Sigmoid colon (tissue), 7 donors: ENCODE results near the gene KLHL29. TPM values are rescaled to one million over a fixed set of nuclear protein-coding genes. Genes with fewer than 3 reads are reported as not detected.

ENCODE experiments used
- DNase-seq: peaks from one replicate; pipeline ENCODE4 v3.0.0-alpha.2; 2019
- H3K27ac ChIP-seq, 4 donors: fragments of 200-600 bp; sonication (generic); one replicate each; pipeline ENCODE4 v1.5.1; 2016 to 2019; ENCODE audit warnings: mild to moderate bottlenecking in 1 of 4
- H3K27me3 ChIP-seq, 3 donors: fragments of 200-600 bp; sonication (generic); one replicate each; pipeline ENCODE4 v1.5.1; 2019; ENCODE audit warnings: mild to moderate bottlenecking in 1 of 3
- H3K36me3 ChIP-seq, 4 donors: fragments of 200-600 bp; sonication (generic); one replicate each; pipeline ENCODE4 v1.5.1; 2016 to 2019
- H3K4me1 ChIP-seq, 4 donors: fragments of 200-600 bp; sonication (generic); one replicate each; pipeline ENCODE4 v1.5.1; 2017 to 2019
- H3K4me3 ChIP-seq, 4 donors: fragments of 200-600 bp; sonication (generic); one replicate each; pipeline ENCODE4 v1.5.1; 2017 to 2019; ENCODE audit warnings: mild to moderate bottlenecking in 2 of 4, moderate library complexity in 1 of 4
- H3K9me3 ChIP-seq, 4 donors: fragments of 200-600 bp in 3 of 4; sonication (generic) in 3 of 4; one replicate each; pipeline versions ENCODE4 v1.5.1 to v1.6.1; 2013 to 2019
- EP300 ChIP-seq, 4 donors: sonication (generic); formaldehyde crosslinking; IDR thresholded peaks; one replicate each; pipeline ENCODE4 v1.6.1; 2017; ENCODE audit warnings: antibody characterized with exemption in 4 of 4
- POLR2A ChIP-seq, 2 donors: fragments of 450-650 bp; IDR thresholded peaks; one replicate each; pipeline ENCODE4 v1.6.1; 2016; ENCODE audit warnings: antibody characterized with exemption in 2 of 2, mild to moderate bottlenecking in 2 of 2, moderate library complexity in 2 of 2
- POLR2AphosphoS5 ChIP-seq, 4 donors: sonication (generic); formaldehyde crosslinking; IDR thresholded peaks; one replicate each; pipeline ENCODE4 v1.6.1; 2017; ENCODE audit warnings: antibody characterized with exemption in 4 of 4
- WGBS, 2 donors: extraction: QIAGEN DNeasy Blood & Tissue Kit; methylation state at CpG; one replicate each; pipeline ENCODE4 v1.1.7; 2013; 5-methylcytosine and 5-hydroxymethylcytosine counted together
- intact Hi-C: fragments of 100-400 bp; cut with DNase I; formaldehyde crosslinking; loops from one replicate; pipeline ENCODE4 v1.15.1; 2023
- polyA plus RNA-seq, 3 donors: library from polyadenylated mRNA; stranded (reverse); fragments of 200-250 nt; gene quantifications; one replicate each; pipeline ENCODE4 v1.2.3, GENCODE V29; 2013
- total RNA-seq, 4 donors: library from RNA; depleted of rRNA; stranded (reverse); fragments of >200 nt; gene quantifications; one replicate each; pipeline ENCODE4 v1.1.0, GENCODE V29; 2016
- TF ChIP-seq, protein P1 (sequence below), 4 experiments: fragments of 450-650 bp in 3 of 4; fragments of 200-600 bp in 1 of 4; IDR thresholded peaks; one replicate each; pipeline ENCODE4 v1.5.1; 2016 to 2019; ENCODE audit warnings: antibody characterized with exemption in 4 of 4, mild to moderate bottlenecking in 3 of 4, moderate library complexity in 2 of 4
- donor health status: healthy with polysubstance abuse.
- donor health status: Bipolar disorder and iron deficiency.
- donor health status: healthy.

KLHL29 gene
- total and polyA plus RNA-seq, 7 donors = 0.46 to 25.5 (median 6.3) TPM

- 72 to 75% methylated on average over 10 of the region's 10 CpGs for WGBS, 2 donors
- DNase-seq = no peak
Measured at GRCh38 chr2:23656597-23656973, 271.6 kb downstream of the KLHL29 start.

GRCh38 chr2:23657371-23657770 is 272.4 kb downstream of the KLHL29 start:
- Histone ChIP-seq H3K36me3 (no peaks in the 10 kb centered on the region), H3K4me3 (no peak overlapping the region), H3K4me1 (peaks cover 0 to 4% (median 2%) of the 10 kb centered on the region in 4 donors), H3K27me3 (no peaks in the 10 kb centered on the region), H3K27ac (no peak overlapping the region), H3K9me3 (no peaks in the 10 kb centered on the region)
- WGBS, 2 donors = 85 to 92% methylated on average over 1 of the region's 1 CpG
- TF ChIP-seq POLR2AphosphoS5 (IDR thresholded peaks at IDR 0.05) = no peak
- TF ChIP-seq EP300 (IDR thresholded peaks at IDR 0.05) = no peak
- TF ChIP-seq, protein P1, sequence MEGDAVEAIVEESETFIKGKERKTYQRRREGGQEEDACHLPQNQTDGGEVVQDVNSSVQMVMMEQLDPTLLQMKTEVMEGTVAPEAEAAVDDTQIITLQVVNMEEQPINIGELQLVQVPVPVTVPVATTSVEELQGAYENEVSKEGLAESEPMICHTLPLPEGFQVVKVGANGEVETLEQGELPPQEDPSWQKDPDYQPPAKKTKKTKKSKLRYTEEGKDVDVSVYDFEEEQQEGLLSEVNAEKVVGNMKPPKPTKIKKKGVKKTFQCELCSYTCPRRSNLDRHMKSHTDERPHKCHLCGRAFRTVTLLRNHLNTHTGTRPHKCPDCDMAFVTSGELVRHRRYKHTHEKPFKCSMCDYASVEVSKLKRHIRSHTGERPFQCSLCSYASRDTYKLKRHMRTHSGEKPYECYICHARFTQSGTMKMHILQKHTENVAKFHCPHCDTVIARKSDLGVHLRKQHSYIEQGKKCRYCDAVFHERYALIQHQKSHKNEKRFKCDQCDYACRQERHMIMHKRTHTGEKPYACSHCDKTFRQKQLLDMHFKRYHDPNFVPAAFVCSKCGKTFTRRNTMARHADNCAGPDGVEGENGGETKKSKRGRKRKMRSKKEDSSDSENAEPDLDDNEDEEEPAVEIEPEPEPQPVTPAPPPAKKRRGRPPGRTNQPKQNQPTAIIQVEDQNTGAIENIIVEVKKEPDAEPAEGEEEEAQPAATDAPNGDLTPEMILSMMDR (IDR thresholded peaks at IDR 0.05) = no peak
- no peak for TF ChIP-seq POLR2A (IDR thresholded peaks at IDR 0.05)
- DNase-seq = no peak
- intact Hi-C loops = no loop called here

More at GRCh38 chr2:23656597-23656973, 271.6 kb downstream of the KLHL29 start:
- no peaks in the 10 kb centered on the region for H3K27me3 ChIP-seq
- no peak overlapping the region for H3K4me3 ChIP-seq
- TF ChIP-seq EP300 (IDR thresholded peaks at IDR 0.05) = no peak
- TF ChIP-seq, protein P1 (IDR thresholded peaks at IDR 0.05) = no peak
- TF ChIP-seq POLR2AphosphoS5 (IDR thresholded peaks at IDR 0.05) = no peak
- H3K9me3 ChIP-seq = no peaks in the 10 kb centered on the region
- H3K27ac ChIP-seq = no peak overlapping the region
- intact Hi-C loops = no loop called here
- peaks cover 0 to 4% (median 2%) of the 10 kb centered on the region in 4 donors for H3K4me1 ChIP-seq
- no peaks in the 10 kb centered on the region for H3K36me3 ChIP-seq

- intact Hi-C loops = no loop called here
- H3K36me3 ChIP-seq = no peaks in the 10 kb centered on the region
- no peak overlapping the region for H3K4me3 ChIP-seq
- H3K9me3 ChIP-seq = no peaks in the 10 kb centered on the region
- no peak for DNase-seq
- no peaks in the 10 kb centered on the region for H3K27me3 ChIP-seq
- TF ChIP-seq, protein P1 (IDR thresholded peaks at IDR 0.05) = no peak
- TF ChIP-seq POLR2A (IDR thresholded peaks at IDR 0.05) (no peak), EP300 (IDR thresholded peaks at IDR 0.05) (no peak), POLR2AphosphoS5 (IDR thresholded peaks at IDR 0.05) (no peak)
- 94 to 96% methylated on average over 7 of the region's 7 CpGs for WGBS, 2 donors
- H3K27ac ChIP-seq = no peak overlapping the region
- H3K4me1 ChIP-seq = peaks cover 0 to 4% (median 3%) of the 10 kb centered on the region in 4 donors
Measured at GRCh38 chr2:23657934-23658333, 273.0 kb downstream of the KLHL29 start.

DNA sequence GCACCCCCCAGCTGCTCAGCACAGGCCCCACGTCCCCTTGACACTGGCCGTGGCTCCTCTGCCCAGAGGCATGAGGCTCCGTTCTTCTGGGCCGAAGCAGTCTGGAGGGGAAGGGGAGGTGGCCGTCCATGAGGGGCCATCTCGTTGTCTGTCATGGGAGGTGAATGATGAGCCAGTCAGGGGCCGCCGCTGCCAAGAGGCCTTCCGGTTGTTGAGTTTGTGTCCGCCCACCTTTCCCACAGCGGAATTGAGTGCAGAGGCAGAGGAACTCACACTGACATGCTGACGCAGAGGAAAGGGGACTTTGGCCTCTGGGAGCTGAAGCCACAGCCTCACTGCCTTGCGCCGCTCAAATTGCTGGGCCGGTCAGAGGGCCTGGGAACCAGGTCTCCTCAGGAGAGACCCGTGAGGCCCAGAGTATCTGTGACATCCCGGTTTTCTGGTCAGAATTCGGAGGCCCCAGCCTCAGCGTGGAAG is 273.5 kb downstream of the KLHL29 start:
- Histone ChIP-seq H3K36me3 (no peaks in the 10 kb centered on the region), H3K27me3 (no peaks in the 10 kb centered on the region), H3K27ac (no peak overlapping the region), H3K4me1 (peaks cover 0 to 10% (median 6%) of the 10 kb centered on the region in 4 donors), H3K9me3 (no peaks in the 10 kb centered on the region), H3K4me3 (no peak overlapping the region)
- no peak for DNase-seq
- WGBS, 2 donors = 51 to 64% methylated on average over 19 of the region's 19 CpGs
- no peak for TF ChIP-seq POLR2A (IDR thresholded peaks at IDR 0.05)
- TF ChIP-seq EP300 (IDR thresholded peaks at IDR 0.05) = no peak
- no peak for TF ChIP-seq POLR2AphosphoS5 (IDR thresholded peaks at IDR 0.05)
- TF ChIP-seq, protein P1 (IDR thresholded peaks at IDR 0.05) = no peak
- intact Hi-C loops = no loop called here

DNA sequence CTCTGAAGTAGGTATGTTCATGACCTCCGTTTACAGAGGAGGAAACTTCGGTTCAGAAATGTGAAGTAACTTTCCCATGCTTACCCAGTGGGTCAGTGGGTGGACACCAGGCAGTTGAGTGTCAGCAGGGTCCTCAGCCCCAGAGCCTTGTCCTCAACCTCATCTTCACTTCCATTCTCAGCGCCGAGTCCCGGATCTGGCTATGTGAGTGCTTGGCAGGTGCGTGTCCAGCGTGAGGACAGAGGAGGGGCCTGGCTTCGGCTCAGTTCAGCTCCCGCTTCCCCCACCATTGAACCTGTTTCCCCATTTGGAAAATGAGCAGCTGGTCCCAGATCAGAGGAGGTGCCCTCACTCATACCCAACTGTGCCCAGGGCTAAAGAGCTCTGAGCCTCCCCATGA is 274.3 kb downstream of the KLHL29 start:
- Histone ChIP-seq H3K4me1 (peaks cover 0 to 17% (median 14%) of the 10 kb centered on the region in 4 donors), H3K27ac (no peak overlapping the region), H3K36me3 (no peaks in the 10 kb centered on the region), H3K4me3 (no peak overlapping the region), H3K9me3 (no peaks in the 10 kb centered on the region), H3K27me3 (no peaks in the 10 kb centered on the region)
- intact Hi-C loops = no loop called here
- 95 to 97% methylated on average over 9 of the region's 9 CpGs for WGBS, 2 donors
- TF ChIP-seq POLR2A (IDR thresholded peaks at IDR 0.05) = no peak
- TF ChIP-seq, protein P1 (IDR thresholded peaks at IDR 0.05) = no peak
- TF ChIP-seq POLR2AphosphoS5 (IDR thresholded peaks at IDR 0.05) = no peak
- TF ChIP-seq EP300 (IDR thresholded peaks at IDR 0.05) = no peak
- DNase-seq = no peak
